HL-60 (cell line): ENCODE data around the gene RBM26.

ENCODE experiments used
- DNase-seq, 2 experiments: peaks; one replicate each; pipeline ENCODE4 v3.0.0-alpha.2; 2010 to 2020; ENCODE audit warnings: low read depth in 1 of 2, low spot score in 1 of 2
- H3K27ac ChIP-seq: fragments of 250-450 bp; sonication (Bioruptor Pico); replicated peaks from 2 replicates; pipeline ENCODE4 v1.5.1; 2020; ENCODE audit warnings: mild to moderate bottlenecking, moderate library complexity
- H3K27me3 ChIP-seq: fragments of 250-450 bp; sonication (Bioruptor Pico); 2 replicates; pipeline ENCODE4 v1.5.1; 2021; ENCODE audit warnings: mild to moderate bottlenecking, moderate library complexity; ENCODE audit not compliant: insufficient read depth, poor library complexity, severe bottlenecking
- H3K4me3 ChIP-seq: replicated peaks from 2 replicates; pipeline ENCODE4 v1.5.1; 2011; ENCODE audit warnings: mild to moderate bottlenecking, control low read depth, low read length; ENCODE audit not compliant: insufficient read depth
- GABPA ChIP-seq: IDR thresholded peaks from 2 replicates; pipeline ENCODE4 v1.6.1; 2012; ENCODE audit warnings: low read depth
- POLR2AphosphoS5 ChIP-seq: IDR thresholded peaks from 2 replicates; pipeline ENCODE4 v1.6.1; 2012; ENCODE audit warnings: low read depth
- SPI1 ChIP-seq: IDR thresholded peaks from 2 replicates; pipeline ENCODE4 v1.6.1; 2012; ENCODE audit warnings: low read depth, mild to moderate bottlenecking, borderline replicate concordance
- TF ChIP-seq, protein P1 (sequence below): IDR thresholded peaks from 2 replicates; pipeline ENCODE4 v1.6.1; 2012; ENCODE audit warnings: low read depth; ENCODE audit not compliant: insufficient replicate concordance
- TF ChIP-seq, protein P2 (sequence below): IDR thresholded peaks from one replicate; pipeline ENCODE4 v1.5.1; 2011; ENCODE audit warnings: low read length, control low read depth, inconsistent platforms; ENCODE audit not compliant: insufficient read depth

Gene RBM26

DNA sequence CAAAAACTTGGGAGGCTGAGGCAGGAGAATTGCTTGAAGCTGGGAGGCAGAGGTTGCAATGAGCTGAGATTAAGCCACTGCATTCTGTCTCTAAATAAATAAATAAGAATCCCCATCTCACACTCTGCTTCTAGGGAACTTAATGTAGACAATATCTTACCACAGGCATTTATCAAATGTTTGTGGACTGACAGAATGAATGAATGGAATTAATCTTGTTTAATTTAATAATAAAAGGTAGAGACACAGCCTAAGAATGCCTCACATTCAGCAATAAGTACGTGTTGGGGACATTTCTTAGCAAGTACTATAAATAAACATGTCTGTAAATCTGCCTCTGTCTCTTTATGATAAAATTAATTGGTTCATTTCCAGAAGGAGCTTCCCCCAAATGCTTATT lies 36.2 kb upstream of the RBM26 start:
- Histone ChIP-seq H3K27ac (no peak overlapping the region), H3K4me3 (no peak overlapping the region), H3K27me3 (no peaks in the 10 kb centered on the region)
- DNase-seq = no peak
- TF ChIP-seq, protein P1, sequence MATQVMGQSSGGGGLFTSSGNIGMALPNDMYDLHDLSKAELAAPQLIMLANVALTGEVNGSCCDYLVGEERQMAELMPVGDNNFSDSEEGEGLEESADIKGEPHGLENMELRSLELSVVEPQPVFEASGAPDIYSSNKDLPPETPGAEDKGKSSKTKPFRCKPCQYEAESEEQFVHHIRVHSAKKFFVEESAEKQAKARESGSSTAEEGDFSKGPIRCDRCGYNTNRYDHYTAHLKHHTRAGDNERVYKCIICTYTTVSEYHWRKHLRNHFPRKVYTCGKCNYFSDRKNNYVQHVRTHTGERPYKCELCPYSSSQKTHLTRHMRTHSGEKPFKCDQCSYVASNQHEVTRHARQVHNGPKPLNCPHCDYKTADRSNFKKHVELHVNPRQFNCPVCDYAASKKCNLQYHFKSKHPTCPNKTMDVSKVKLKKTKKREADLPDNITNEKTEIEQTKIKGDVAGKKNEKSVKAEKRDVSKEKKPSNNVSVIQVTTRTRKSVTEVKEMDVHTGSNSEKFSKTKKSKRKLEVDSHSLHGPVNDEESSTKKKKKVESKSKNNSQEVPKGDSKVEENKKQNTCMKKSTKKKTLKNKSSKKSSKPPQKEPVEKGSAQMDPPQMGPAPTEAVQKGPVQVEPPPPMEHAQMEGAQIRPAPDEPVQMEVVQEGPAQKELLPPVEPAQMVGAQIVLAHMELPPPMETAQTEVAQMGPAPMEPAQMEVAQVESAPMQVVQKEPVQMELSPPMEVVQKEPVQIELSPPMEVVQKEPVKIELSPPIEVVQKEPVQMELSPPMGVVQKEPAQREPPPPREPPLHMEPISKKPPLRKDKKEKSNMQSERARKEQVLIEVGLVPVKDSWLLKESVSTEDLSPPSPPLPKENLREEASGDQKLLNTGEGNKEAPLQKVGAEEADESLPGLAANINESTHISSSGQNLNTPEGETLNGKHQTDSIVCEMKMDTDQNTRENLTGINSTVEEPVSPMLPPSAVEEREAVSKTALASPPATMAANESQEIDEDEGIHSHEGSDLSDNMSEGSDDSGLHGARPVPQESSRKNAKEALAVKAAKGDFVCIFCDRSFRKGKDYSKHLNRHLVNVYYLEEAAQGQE = no peak
- TF ChIP-seq, protein P2, sequence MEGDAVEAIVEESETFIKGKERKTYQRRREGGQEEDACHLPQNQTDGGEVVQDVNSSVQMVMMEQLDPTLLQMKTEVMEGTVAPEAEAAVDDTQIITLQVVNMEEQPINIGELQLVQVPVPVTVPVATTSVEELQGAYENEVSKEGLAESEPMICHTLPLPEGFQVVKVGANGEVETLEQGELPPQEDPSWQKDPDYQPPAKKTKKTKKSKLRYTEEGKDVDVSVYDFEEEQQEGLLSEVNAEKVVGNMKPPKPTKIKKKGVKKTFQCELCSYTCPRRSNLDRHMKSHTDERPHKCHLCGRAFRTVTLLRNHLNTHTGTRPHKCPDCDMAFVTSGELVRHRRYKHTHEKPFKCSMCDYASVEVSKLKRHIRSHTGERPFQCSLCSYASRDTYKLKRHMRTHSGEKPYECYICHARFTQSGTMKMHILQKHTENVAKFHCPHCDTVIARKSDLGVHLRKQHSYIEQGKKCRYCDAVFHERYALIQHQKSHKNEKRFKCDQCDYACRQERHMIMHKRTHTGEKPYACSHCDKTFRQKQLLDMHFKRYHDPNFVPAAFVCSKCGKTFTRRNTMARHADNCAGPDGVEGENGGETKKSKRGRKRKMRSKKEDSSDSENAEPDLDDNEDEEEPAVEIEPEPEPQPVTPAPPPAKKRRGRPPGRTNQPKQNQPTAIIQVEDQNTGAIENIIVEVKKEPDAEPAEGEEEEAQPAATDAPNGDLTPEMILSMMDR = no peak
- no peak for TF ChIP-seq GABPA

GRCh38 chr13:79440958-79441528 lies 35.0 kb upstream of the RBM26 start:
- Histone ChIP-seq H3K4me3 (no peak overlapping the region), H3K27ac (no peak overlapping the region), H3K27me3 (no peaks in the 10 kb centered on the region)
- no peak for DNase-seq
- TF ChIP-seq POLR2AphosphoS5 = no peak
- TF ChIP-seq SPI1 = no peak
- TF ChIP-seq, protein P1 = no peak
- TF ChIP-seq GABPA = no peak
- TF ChIP-seq, protein P2 = no peak

DNA sequence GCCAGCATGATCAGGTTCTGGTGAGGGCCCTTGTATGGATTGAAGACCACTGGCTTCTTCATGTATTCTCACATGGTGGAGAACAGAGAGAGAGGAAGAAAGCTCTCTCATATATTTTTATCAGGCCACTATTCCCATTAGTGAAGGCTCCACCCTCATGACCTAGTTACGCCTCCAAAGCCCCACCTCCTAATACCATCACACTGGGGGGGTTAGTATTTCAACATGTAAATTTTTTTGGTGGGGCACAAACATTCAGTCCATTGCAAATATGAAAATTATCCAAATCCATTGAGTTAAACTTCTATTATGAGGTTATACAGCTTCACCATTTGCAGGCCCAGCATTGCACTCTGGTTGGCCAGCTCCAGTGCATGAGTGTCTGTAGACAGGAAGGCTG lies 33.2 kb upstream of the RBM26 start:
- no peak for DNase-seq
- TF ChIP-seq, protein P2 = no peak
- no peak for TF ChIP-seq GABPA
- TF ChIP-seq, protein P1 = no peak
- no peak for TF ChIP-seq SPI1
- TF ChIP-seq POLR2AphosphoS5 = no peak
- Histone ChIP-seq H3K27me3 (no peaks in the 10 kb centered on the region), H3K4me3 (no peak overlapping the region), H3K27ac (no peak overlapping the region)
